ENCODE measurements around the gene ATP10B.

The ATP10B gene

DNA sequence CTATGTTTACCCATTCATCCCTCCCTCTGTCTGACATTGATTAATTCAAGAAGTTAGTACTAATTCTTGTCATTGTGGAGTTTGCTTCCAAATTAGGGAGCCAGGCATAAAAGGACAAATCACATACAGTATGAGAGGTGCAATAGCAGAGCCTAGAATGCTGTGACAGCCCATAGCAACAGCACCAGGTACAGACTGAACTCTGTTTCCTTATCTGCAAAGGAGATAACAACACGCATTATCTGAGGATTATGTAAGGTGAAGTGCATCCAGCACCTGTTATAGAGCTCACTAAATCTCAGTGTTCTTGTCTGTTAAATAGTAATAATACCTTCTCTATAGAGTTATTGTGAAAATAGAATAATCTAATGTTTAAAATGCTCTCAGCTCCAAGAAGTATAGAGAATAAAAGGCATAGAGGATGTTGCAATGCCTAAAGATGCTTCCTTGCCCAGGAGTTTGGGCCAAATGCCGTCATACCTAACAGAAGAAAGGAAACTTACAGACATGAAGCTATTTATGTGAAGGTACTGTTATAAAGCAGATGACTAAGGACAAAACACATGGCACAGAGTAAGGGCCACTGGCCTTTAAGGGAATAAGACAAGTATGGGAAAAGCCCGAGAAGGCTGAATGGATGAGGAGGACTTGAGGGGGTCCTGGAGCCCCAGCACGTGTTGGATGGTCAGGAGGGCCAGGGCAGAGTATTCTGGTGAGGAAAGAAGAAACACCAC lies 214.5 kb downstream of the ATP10B start:
- WGBS, 2 experiments (ENCODE audit: insufficient coverage in 2 of 2) = 83 to 100% methylated on average over 1 to 2 of the region's 4 CpGs
- Histone ChIP-seq H3K4me1 (ENCODE audit: control insufficient read depth, insufficient read depth, low read length, poor library complexity, severe bottlenecking) (no peaks in the 10 kb centered on the region), H3K4me3 (ENCODE audit: extremely low read depth, insufficient read depth, low read length, poor library complexity, severe bottlenecking) (no peak overlapping the region), H3K27ac (ENCODE audit: low read depth, low read length, severe bottlenecking) (no peak overlapping the region), H3K9me3 (ENCODE audit: control insufficient read depth, low read length) (no peaks in the 10 kb centered on the region), H3K36me3 (ENCODE audit: control insufficient read depth, insufficient read depth, low read length) (no peaks in the 10 kb centered on the region)

DNA sequence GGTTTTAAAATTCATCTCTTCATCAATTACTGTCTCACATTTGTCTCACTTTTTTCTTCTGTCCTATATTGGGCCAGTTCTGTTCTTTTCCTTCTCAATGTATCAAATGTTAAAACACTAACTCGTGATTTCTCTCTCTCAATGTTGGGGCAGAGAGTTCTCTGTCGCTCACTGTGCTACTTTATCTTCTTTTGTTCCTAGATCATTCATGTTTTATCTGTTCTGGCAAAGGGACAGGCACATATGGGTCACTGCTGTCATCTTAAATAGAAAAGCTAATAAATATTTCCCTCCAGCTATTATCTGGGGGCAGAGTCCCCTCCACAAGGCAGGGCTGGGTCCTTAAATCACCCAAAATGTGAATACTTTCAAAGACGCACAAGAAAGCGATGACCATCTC lies 216.3 kb downstream of the ATP10B start:
- no peak overlapping the region for H3K27ac ChIP-seq (ENCODE audit: low read depth, low read length, severe bottlenecking)
- no peak overlapping the region for H3K4me3 ChIP-seq (ENCODE audit: extremely low read depth, insufficient read depth, low read length, poor library complexity, severe bottlenecking)
- H3K4me1 ChIP-seq (ENCODE audit: control insufficient read depth, insufficient read depth, low read length, poor library complexity, severe bottlenecking) = no peaks in the 10 kb centered on the region
- no peaks in the 10 kb centered on the region for H3K36me3 ChIP-seq (ENCODE audit: control insufficient read depth, insufficient read depth, low read length)
- WGBS, 2 experiments (ENCODE audit: insufficient coverage in 2 of 2) = 76 to 88% methylated on average over 2 of the region's 4 CpGs
- H3K9me3 ChIP-seq (ENCODE audit: control insufficient read depth, low read length) = no peaks in the 10 kb centered on the region

DNA sequence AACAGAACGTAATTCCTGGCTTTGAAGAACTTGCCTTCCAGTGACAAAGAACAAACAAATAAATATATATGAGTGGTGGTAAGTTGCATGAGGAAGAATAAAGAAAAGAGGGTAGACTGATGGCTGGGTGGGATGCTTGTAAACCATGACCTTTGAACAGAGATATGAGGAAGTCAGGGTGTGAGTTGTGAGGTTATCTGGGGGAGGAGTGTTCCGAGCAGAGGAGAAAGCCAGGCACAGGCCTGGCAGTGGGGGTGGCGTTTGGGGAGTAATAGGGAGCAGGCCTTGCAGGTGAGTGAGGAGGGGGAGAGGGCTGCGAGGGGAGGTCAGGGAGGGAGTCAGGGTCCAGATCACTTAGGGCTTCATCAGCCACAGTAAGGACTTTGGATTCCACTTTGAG lies 217.0 kb downstream of the ATP10B start:
- 84 to 92% methylated on average over 2 to 3 of the region's 4 CpGs for WGBS, 2 experiments (ENCODE audit: insufficient coverage in 2 of 2)
- no peak overlapping the region for H3K27ac ChIP-seq (ENCODE audit: low read depth, low read length, severe bottlenecking)
- no peaks in the 10 kb centered on the region for H3K9me3 ChIP-seq (ENCODE audit: control insufficient read depth, low read length)
- H3K4me3 ChIP-seq (ENCODE audit: extremely low read depth, insufficient read depth, low read length, poor library complexity, severe bottlenecking) = no peak overlapping the region
- no peaks in the 10 kb centered on the region for H3K36me3 ChIP-seq (ENCODE audit: control insufficient read depth, insufficient read depth, low read length)
- H3K4me1 ChIP-seq (ENCODE audit: control insufficient read depth, insufficient read depth, low read length, poor library complexity, severe bottlenecking) = no peaks in the 10 kb centered on the region

DNA sequence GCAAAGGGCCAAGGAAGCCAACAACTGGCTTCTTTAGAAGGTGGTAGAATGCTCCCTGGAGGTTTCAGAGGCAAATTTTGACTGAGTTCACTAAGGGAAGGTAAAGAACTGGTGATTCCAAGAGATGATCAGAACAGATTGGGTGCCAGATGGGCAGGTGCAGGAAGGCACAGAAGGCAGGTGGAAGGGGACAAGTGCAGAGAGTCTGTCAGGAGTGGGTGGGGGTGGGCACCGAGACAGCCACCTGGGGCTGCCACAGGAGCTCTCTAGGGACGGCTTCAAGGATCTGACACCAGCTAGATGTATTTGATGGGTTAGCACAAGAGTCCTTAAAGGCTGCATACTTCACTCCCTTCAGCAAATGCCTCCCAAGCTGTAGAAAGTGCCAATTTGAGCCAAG lies 223.0 kb downstream of the ATP10B start:
- Histone ChIP-seq H3K36me3 (ENCODE audit: control insufficient read depth, insufficient read depth, low read length) (no peaks in the 10 kb centered on the region), H3K27ac (ENCODE audit: low read depth, low read length, severe bottlenecking) (no peak overlapping the region), H3K4me1 (ENCODE audit: control insufficient read depth, insufficient read depth, low read length, poor library complexity, severe bottlenecking) (no peaks in the 10 kb centered on the region), H3K9me3 (ENCODE audit: control insufficient read depth, low read length) (no peaks in the 10 kb centered on the region), H3K4me3 (ENCODE audit: extremely low read depth, insufficient read depth, low read length, poor library complexity, severe bottlenecking) (no peak overlapping the region)
- 20 to 100% methylated on average over 1 to 2 of the region's 2 CpGs for WGBS, 2 experiments (ENCODE audit: insufficient coverage in 2 of 2)

DNA sequence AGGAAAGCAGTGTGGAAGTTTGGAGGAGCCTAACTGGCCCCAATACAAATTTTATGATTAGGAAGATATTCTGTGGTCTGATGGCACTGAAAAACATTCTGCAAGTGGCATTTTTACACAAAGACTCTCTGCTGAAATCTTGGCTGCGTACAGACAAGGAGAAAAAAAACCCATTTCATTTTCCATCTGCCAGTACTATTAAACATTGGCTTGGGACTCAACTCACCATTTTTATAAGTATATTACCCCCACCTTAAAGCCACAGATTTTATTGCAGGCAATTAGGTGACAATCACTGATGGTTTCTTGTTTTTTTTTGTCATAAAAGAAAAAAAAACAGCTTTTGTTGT lies 223.4 kb downstream of the ATP10B start:
- Histone ChIP-seq H3K27ac (ENCODE audit: low read depth, low read length, severe bottlenecking) (no peak overlapping the region), H3K36me3 (ENCODE audit: control insufficient read depth, insufficient read depth, low read length) (no peaks in the 10 kb centered on the region), H3K9me3 (ENCODE audit: control insufficient read depth, low read length) (no peaks in the 10 kb centered on the region), H3K4me3 (ENCODE audit: extremely low read depth, insufficient read depth, low read length, poor library complexity, severe bottlenecking) (no peak overlapping the region), H3K4me1 (ENCODE audit: control insufficient read depth, insufficient read depth, low read length, poor library complexity, severe bottlenecking) (no peaks in the 10 kb centered on the region)
- WGBS, 2 experiments (ENCODE audit: insufficient coverage in 2 of 2) = 86% methylated on average over 1 of the region's 1 CpG; no CpG with 5 or more reads in 1 of the 2 experiments

DNA sequence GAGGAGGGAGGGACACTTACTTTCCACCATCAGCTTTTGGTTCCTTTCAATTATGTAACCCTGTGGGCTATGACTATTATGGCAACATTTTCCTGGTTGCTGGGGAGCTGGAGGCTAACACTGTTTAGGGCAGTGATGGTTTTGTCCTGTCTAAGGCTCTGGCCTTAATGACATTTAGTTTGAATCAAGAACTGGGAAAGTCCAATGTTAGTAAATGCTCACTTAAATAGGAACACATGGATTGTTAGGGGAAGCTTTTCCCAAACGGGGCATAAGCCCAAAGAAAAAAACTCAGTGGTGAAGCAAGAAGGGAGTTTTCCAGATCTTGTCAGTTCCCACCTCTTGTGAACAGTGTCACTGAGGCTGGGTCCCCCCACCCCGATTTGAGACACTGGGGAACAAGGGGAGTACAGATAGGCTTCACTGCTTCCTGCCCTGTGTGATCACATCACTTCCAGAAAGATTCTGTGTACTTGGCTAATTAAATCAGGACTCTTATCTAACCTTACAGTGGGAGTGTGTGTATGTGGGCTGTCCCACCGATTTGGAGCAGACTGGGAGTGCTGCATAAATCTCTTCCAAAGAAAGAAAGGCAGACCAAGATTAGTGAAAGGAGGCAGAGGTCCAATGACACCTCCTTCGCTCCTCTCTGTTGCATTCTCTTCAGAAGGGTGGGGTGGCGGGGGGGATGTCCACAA lies 223.9 kb downstream of the ATP10B start:
- 82 to 86% methylated on average over 3 to 4 of the region's 5 CpGs for WGBS, 2 experiments (ENCODE audit: insufficient coverage in 2 of 2)
- H3K9me3 ChIP-seq (ENCODE audit: control insufficient read depth, low read length) = no peaks in the 10 kb centered on the region

DNA sequence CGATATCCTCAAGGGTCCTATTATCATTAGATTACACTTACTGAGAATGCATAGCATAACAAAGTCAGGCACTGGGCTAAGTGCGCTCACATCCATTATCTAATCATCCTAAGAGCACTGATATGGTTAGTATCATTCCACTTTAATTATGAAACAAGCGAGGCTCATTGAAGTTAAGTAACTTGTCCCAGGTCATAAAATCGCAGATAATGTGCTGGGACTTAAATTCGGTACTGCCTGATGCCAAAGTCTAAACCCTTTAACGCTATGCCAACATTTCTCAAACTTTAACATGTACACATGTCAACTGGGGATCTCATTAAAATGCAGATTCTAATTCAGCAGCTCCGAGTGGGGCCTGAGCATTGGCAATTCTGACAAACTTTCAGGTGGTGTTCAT lies 225.7 kb downstream of the ATP10B start:
- Histone ChIP-seq H3K4me3 (ENCODE audit: extremely low read depth, insufficient read depth, low read length, poor library complexity, severe bottlenecking) (no peak overlapping the region), H3K4me1 (ENCODE audit: control insufficient read depth, insufficient read depth, low read length, poor library complexity, severe bottlenecking) (no peaks in the 10 kb centered on the region), H3K36me3 (ENCODE audit: control insufficient read depth, insufficient read depth, low read length) (no peaks in the 10 kb centered on the region), H3K27ac (ENCODE audit: low read depth, low read length, severe bottlenecking) (no peak overlapping the region), H3K9me3 (ENCODE audit: control insufficient read depth, low read length) (no peaks in the 10 kb centered on the region)
- WGBS, 2 experiments (ENCODE audit: insufficient coverage in 2 of 2) = 73 to 89% methylated on average over 7 of the region's 7 CpGs

More for the DNA sequence above, 223.9 kb downstream of the ATP10B start:
- no peak overlapping the region for H3K4me3 ChIP-seq (ENCODE audit: extremely low read depth, insufficient read depth, low read length, poor library complexity, severe bottlenecking)
- no peaks in the 10 kb centered on the region for H3K4me1 ChIP-seq (ENCODE audit: control insufficient read depth, insufficient read depth, low read length, poor library complexity, severe bottlenecking)
- no peak overlapping the region for H3K27ac ChIP-seq (ENCODE audit: low read depth, low read length, severe bottlenecking)
- H3K36me3 ChIP-seq (ENCODE audit: control insufficient read depth, insufficient read depth, low read length) = no peaks in the 10 kb centered on the region

DNA sequence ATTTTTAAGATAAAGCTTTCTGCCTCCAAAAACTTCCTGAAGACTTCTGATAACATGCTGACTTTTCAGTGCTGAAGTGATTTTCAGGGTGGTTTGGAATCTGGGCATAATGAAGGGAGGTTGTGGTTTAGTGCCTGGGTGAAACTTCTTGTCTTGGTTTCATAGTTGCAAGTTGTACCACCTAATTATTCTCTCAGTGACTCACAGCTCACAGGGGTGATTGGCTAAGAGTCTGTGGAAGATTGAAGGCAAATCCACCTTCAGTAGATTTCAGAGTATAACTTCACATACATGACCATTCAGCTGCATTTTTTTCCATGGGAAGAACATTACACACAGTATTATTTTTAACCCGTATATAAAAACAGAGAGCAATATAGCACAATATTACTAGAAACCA lies 230.5 kb downstream of the ATP10B start:
- H3K9me3 ChIP-seq (ENCODE audit: control insufficient read depth, low read length) = no peaks in the 10 kb centered on the region
- no peaks in the 10 kb centered on the region for H3K4me1 ChIP-seq (ENCODE audit: control insufficient read depth, insufficient read depth, low read length, poor library complexity, severe bottlenecking)
- H3K27ac ChIP-seq (ENCODE audit: low read depth, low read length, severe bottlenecking) = no peak overlapping the region
- H3K36me3 ChIP-seq (ENCODE audit: control insufficient read depth, insufficient read depth, low read length) = no peaks in the 10 kb centered on the region
- no CpG with 5 or more reads among the region's 1 CpG for WGBS, 2 experiments (ENCODE audit: insufficient coverage in 2 of 2)
- no peak overlapping the region for H3K4me3 ChIP-seq (ENCODE audit: extremely low read depth, insufficient read depth, low read length, poor library complexity, severe bottlenecking)

DNA sequence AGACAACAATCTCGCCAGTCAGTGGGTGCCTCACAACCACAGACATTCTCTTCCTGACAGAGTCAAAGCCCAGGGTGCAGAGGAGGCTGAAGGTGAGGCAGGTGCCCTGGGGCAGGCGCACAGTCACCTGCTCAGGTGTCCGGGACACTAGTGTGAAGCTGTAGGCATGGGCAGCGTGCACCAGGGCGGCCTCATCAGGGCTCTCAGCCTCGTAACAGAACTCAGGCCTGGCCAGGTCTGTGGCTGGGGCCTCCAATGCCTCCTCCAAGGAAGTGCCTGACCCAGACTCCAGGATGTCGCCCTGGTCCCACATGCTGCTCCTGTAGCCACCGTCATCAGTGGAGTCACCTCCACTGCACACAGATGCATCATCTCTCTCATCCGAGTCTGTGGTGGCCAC lies 231.6 kb downstream of the ATP10B start:
- Histone ChIP-seq H3K9me3 (ENCODE audit: control insufficient read depth, low read length) (no peaks in the 10 kb centered on the region), H3K27ac (ENCODE audit: low read depth, low read length, severe bottlenecking) (no peak overlapping the region), H3K4me1 (ENCODE audit: control insufficient read depth, insufficient read depth, low read length, poor library complexity, severe bottlenecking) (no peaks in the 10 kb centered on the region), H3K36me3 (ENCODE audit: control insufficient read depth, insufficient read depth, low read length) (no peaks in the 10 kb centered on the region), H3K4me3 (ENCODE audit: extremely low read depth, insufficient read depth, low read length, poor library complexity, severe bottlenecking) (no peak overlapping the region)
- WGBS, 2 experiments (ENCODE audit: insufficient coverage in 2 of 2) = 90 to 95% methylated on average over 7 to 8 of the region's 9 CpGs

DNA sequence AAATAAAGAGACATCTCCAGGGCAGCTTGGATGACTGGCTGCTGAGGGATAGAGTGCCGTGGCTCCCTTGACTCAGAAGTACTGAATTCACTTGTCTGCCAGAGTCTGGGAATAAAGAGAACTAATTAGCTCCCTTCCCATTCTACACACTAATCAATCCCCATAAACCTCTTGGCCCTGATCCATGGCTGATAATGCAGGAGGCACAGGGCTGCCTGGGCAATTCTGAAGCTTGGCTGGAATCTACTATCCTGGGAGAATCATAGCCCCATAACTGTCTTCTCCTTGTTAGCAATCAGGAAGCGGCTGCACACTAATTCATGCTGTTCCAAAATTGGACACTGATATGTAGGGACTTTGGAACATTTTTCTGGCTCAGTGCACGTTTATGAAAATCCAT lies 232.6 kb downstream of the ATP10B start:
- Histone ChIP-seq H3K27ac (ENCODE audit: low read depth, low read length, severe bottlenecking) (no peak overlapping the region), H3K4me3 (ENCODE audit: extremely low read depth, insufficient read depth, low read length, poor library complexity, severe bottlenecking) (no peak overlapping the region), H3K4me1 (ENCODE audit: control insufficient read depth, insufficient read depth, low read length, poor library complexity, severe bottlenecking) (no peaks in the 10 kb centered on the region), H3K9me3 (ENCODE audit: control insufficient read depth, low read length) (no peaks in the 10 kb centered on the region), H3K36me3 (ENCODE audit: control insufficient read depth, insufficient read depth, low read length) (no peaks in the 10 kb centered on the region)
- WGBS, 2 experiments (ENCODE audit: insufficient coverage in 2 of 2) = 54 to 100% methylated on average over 1 of the region's 3 CpGs

DNA sequence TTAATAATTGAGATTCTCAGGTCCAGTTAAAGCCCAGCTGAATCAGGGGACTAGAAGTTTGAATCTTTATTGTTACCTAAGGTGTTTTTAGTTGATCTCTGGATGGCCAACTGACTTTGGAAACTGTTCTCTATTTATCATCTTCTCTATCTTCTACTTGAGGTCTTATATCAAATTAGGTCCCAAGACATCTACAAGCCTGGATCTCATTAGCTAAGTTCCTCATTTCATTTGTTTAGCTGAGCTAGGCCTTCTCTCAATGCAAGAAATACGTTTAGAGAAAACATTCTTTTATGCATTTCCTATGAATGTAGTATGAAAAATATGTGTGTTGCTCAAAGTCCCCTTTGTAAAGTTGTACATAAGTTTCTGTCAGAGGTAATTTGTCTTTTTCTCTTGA lies 233.7 kb downstream of the ATP10B start:
- no peak overlapping the region for H3K4me3 ChIP-seq (ENCODE audit: extremely low read depth, insufficient read depth, low read length, poor library complexity, severe bottlenecking)
- no peaks in the 10 kb centered on the region for H3K9me3 ChIP-seq (ENCODE audit: control insufficient read depth, low read length)
- no peaks in the 10 kb centered on the region for H3K36me3 ChIP-seq (ENCODE audit: control insufficient read depth, insufficient read depth, low read length)
- H3K27ac ChIP-seq (ENCODE audit: low read depth, low read length, severe bottlenecking) = no peak overlapping the region
- WGBS, 2 experiments (ENCODE audit: insufficient coverage in 2 of 2) = 80% methylated on average over 1 of the region's 1 CpG; no CpG with 5 or more reads in 1 of the 2 experiments
- no peaks in the 10 kb centered on the region for H3K4me1 ChIP-seq (ENCODE audit: control insufficient read depth, insufficient read depth, low read length, poor library complexity, severe bottlenecking)
